Testis (tissue), 2 donors: ENCODE data around the gene CLIC4.

Experiments used
- POLR2A ChIP-seq: fragments of 450-650 bp; IDR thresholded peaks from one replicate; pipeline ENCODE4 v1.6.1; 2017; ENCODE audit warnings: antibody characterized with exemption, mild to moderate bottlenecking, moderate library complexity
- TF ChIP-seq, protein P1 (sequence below), 3 experiments: fragments of 450-650 bp in 2 of 3; fragments of 200-600 bp in 1 of 3; sonication (generic) in 1 of 3; IDR thresholded peaks; one replicate each; pipeline ENCODE4 v1.5.1; 2016 to 2019; ENCODE audit warnings: antibody characterized with exemption in 3 of 3, mild to moderate bottlenecking in 2 of 3, moderate library complexity in 1 of 3

DNA sequence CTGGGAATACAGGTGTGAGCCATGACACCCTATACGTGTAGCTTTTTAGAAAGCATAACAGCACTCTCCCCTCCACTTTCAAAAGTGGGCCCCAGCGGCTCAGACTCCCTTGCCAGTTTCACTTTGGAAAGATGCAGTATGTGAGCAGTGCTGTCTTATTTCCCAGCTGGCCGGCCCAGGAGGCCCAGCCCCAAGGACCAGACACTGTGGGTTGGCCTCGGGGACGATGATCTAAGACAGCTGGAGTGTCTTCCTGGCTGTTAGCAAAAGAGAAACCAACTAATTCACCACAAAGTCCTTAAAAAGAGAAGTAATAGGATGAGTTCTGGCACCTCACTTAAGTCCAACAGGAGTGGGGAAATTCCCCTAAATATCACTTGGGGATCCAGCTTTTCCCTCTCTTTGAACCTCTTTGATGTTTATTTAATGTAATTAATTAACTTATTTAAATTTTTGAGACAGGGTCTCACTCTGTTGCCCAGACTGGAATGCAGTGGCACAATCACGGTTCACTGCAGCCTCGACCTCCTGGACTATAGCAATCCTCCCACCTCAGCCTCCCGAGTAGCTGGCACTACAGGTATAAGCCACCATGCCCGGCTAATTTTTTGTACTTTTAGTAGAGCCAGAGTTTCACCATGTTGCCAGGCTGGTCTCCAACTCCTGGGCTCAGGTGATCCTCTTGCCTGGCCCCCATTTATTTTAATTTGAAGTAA, 17.6 kb upstream of the CLIC4 start:
- TF ChIP-seq, protein P1, sequence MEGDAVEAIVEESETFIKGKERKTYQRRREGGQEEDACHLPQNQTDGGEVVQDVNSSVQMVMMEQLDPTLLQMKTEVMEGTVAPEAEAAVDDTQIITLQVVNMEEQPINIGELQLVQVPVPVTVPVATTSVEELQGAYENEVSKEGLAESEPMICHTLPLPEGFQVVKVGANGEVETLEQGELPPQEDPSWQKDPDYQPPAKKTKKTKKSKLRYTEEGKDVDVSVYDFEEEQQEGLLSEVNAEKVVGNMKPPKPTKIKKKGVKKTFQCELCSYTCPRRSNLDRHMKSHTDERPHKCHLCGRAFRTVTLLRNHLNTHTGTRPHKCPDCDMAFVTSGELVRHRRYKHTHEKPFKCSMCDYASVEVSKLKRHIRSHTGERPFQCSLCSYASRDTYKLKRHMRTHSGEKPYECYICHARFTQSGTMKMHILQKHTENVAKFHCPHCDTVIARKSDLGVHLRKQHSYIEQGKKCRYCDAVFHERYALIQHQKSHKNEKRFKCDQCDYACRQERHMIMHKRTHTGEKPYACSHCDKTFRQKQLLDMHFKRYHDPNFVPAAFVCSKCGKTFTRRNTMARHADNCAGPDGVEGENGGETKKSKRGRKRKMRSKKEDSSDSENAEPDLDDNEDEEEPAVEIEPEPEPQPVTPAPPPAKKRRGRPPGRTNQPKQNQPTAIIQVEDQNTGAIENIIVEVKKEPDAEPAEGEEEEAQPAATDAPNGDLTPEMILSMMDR (IDR thresholded peaks at IDR 0.05) = no peak
- TF ChIP-seq POLR2A = no peak
